Fibroblast of pulmonary artery (primary cell): ENCODE data around the gene HPD.

Source experiments
- DNase-seq: peaks from one replicate; pipeline ENCODE4 v3.0.0-alpha.2; 2010; ENCODE audit warnings: low read depth
- H3K4me3 ChIP-seq: replicated peaks from 2 replicates; pipeline ENCODE4 v1.5.1; 2011; ENCODE audit warnings: low read depth, mild to moderate bottlenecking, control low read depth, low read length, moderate library complexity
- CTCF ChIP-seq: IDR thresholded peaks from 2 replicates; pipeline ENCODE4 v1.5.1; 2011; ENCODE audit warnings: mild to moderate bottlenecking, control low read depth, low read length, inconsistent platforms; ENCODE audit errors: missing control alignments

HPD gene

GRCh38 chr12:121822393-121823100 is 36.1 kb downstream of the HPD start:
- DNase-seq: no peak
- TF ChIP-seq CTCF: no peak
- H3K4me3 ChIP-seq: no peak overlapping the region

DNA sequence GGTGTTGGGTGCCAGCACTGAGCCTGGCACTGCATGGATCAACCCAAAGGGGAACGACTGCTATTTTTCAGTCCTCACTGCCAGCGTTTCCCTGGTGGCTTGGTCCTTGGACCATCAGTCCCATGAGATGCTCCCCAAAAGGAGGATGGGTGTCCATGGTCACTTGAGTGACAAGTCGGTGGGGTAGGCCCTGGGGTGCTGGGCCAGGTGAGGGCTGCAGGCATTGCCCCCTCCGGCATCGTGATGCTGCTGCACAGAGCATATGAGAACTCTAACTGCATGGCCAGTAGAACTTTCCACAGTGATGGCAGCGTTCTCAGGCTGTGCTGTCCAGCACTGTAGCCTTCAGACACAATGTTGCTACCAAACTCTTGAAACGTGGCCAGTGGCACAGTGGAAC is 38.6 kb downstream of the HPD start:
- no peak overlapping the region for H3K4me3 ChIP-seq
- no peak for DNase-seq
- TF ChIP-seq CTCF: no peak

- no peak overlapping the region for H3K4me3 ChIP-seq
- no peak for DNase-seq
- no peak for TF ChIP-seq CTCF
Measured at GRCh38 chr12:121819212-121819949, 39.3 kb downstream of the HPD start.

DNA sequence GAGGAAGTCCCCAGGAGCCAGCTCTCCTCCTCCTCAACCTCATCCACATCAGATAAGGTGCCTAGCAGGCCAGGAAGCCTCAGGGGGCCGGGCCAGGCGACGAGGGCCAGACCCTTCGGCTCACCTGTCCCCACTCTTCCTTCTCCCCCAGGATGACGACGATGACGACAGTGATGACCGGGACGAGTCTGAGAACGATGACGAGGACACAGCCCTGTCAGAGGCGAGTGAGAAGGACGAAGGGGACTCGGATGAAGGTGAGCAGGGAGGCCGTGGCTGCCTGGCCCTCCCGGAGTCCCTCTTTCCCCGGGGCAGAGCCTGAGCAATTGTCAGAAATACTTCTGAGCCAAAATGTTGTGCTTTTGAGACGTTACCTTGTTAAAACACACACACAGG is 41.0 kb downstream of the HPD start:
- no peak overlapping the region for H3K4me3 ChIP-seq
- TF ChIP-seq CTCF: no peak
- DNase-seq: no peak

DNA sequence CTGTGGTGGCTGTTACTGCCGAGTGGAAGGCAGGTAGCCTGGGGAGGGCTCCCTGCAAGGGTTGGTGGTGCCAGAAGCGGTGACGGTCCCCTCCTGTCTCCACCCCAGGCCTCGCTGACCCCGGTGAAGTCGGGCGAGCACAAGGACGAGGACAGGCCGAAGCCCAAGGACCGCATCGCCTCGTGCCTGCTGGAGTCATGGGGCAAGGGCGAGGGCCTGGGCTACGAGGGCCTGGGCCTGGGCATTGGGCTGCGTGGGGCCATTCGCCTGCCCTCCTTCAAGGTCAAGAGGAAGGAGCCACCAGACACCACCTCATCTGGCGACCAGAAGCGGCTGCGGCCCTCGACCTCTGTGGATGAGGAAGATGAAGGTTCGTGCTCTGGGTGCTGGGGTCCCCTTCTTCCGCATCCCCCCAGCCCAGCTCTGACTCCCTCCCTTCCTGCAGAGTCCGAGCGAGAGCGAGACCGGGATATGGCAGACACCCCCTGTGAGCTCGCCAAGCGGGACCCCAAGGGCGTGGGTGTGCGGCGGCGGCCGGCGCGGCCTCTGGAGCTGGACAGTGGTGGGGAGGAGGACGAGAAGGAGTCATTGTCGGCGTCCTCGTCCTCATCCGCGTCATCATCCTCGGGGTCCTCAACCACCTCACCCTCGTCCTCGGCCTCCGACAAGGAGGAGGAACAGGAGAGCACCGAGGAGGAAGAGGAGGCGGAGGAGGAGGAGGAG is 41.6 kb downstream of the HPD start:
- H3K4me3 ChIP-seq: no peak overlapping the region
- no peak for TF ChIP-seq CTCF
- DNase-seq: no peak

DNA sequence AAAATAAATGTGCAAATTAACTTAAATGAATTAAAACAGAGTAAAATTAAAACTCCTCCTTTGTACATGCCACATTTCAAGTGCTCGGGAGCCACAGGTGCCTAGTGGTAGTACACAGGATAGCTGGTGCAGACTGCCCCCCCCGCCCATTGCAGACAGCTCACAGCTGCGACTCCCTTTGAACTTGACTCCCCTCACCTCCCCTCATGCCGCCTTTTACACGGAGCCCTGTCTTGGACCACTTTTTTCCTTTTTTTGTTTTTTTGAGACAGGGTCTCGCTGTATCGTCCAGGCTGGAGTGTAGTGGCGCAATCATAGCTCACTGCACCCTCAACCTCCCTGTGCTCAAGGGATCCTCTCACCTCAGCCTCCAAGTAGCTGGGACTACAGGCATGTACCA is 43.4 kb downstream of the HPD start:
- H3K4me3 ChIP-seq: no peak overlapping the region
- DNase-seq: no peak
- TF ChIP-seq CTCF: no peak
